ENCODE data around the gene MZB1.

MZB1 gene, protein sequence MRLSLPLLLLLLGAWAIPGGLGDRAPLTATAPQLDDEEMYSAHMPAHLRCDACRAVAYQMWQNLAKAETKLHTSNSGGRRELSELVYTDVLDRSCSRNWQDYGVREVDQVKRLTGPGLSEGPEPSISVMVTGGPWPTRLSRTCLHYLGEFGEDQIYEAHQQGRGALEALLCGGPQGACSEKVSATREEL

GRCh38 chr5:139389701-139390638 is at the start of gene MZB1:
TSS of gene MZB1 (minus strand) at chr5:139389913. CDS start at chr5:139389856, 57 bp downstream.
- POLR2A ChIA-PET (ENCODE audit: low non-redundant PET), result no interaction called here
- DNase-seq (ENCODE audit: low spot score), result no peak
- TF ChIP-seq, protein P1, sequence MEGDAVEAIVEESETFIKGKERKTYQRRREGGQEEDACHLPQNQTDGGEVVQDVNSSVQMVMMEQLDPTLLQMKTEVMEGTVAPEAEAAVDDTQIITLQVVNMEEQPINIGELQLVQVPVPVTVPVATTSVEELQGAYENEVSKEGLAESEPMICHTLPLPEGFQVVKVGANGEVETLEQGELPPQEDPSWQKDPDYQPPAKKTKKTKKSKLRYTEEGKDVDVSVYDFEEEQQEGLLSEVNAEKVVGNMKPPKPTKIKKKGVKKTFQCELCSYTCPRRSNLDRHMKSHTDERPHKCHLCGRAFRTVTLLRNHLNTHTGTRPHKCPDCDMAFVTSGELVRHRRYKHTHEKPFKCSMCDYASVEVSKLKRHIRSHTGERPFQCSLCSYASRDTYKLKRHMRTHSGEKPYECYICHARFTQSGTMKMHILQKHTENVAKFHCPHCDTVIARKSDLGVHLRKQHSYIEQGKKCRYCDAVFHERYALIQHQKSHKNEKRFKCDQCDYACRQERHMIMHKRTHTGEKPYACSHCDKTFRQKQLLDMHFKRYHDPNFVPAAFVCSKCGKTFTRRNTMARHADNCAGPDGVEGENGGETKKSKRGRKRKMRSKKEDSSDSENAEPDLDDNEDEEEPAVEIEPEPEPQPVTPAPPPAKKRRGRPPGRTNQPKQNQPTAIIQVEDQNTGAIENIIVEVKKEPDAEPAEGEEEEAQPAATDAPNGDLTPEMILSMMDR (conservative IDR thresholded peaks at IDR 0.05; ENCODE audit: low read depth), result no peak
- peak within 1 kb of the TSS; percentile 73 for H3K27ac ChIP-seq
- CTCF ChIA-PET, result interaction anchor here (1.5 kb wide), 1 partner anchor 32 kb away, joined by 4 read pairs; no protein-coding TSS in a partner anchor

DNA sequence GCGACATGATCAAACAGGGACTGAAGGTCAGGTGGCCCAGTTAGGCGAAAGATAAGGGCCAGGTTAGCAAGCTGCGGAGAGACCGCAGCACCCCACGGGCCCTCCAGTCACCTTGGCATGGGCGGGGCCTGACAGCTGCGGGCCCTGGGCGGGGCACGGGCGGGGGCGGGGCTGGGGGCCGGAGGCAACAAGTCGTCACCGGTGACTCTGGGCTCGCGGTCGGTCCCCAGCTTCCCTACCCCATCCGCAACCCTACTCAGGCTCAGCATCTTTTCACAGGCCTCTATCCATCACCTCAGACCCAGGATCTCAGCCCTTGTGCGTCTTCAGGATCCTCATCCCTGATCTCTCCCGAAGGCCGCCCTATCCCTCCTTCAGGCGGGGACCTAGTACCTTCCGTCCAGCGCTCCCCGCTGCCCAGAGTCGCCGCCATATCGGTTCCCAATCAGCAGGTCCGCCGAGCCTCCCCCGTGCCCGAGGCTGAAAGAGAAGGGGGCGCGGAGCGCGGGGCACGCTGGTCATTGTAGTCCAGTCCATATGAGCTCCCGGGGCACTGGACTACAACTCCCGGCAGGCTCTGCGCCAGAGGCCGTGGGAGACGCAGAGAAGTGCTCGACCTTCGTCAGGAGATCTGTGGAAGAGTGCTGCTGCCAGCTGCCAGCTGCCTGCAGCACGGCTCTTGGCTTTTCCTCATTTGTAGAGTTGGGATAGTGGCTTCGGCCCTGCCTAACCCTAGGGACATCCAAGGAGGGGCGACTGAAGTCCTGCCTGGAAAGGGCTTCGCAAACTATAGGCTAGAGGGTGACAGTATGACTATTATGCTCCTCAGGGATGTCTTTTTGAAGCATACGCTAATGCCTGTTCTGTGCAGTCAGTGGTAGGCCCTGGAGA is 49.5 kb upstream of the MZB1 start, which contains the start of gene DNAJC18:
Gene DNAJC18, minus strand, starts transcription at position 513 of the 891 bp plus-strand sequence. Its CDS starts 80 bp downstream, at position 433.
- H3K27ac ChIP-seq, result peak within 1 kb of the TSS; percentile 87
- ChIA-PET POLR2A (ENCODE audit: low non-redundant PET) (interaction anchor here (1.3 kb wide), 1 partner anchor 43 kb away, joined by 5 read pairs; the partner anchor contains the start of gene STING1), CTCF (interaction anchor here (0.7 kb wide), 3 partner anchors 78 to 595 kb away, joined by 3 to 6 read pairs (median 4); no protein-coding TSS in a partner anchor)
- TF ChIP-seq, protein P1 (conservative IDR thresholded peaks at IDR 0.05; ENCODE audit: low read depth), result no peak
- peak; percentile 98 for DNase-seq (ENCODE audit: low spot score)

DNA sequence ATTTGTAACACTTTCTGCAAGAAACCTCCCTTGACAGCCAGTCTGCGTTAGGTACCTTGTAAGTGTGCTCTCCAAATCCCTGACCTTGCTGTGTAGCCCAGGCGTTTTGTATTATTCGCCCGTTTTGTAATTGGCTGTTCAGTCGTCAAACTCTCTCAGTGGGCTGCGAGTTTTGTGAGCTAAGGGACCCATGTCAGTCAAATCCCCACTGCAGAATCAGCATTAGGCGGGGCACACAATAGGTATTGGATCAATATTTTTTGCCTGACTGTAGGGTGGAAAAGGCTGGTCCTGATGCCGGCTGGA is 48.9 kb upstream of the MZB1 start:
- peak overlapping the region; percentile 87 for H3K27ac ChIP-seq
- POLR2A ChIA-PET (ENCODE audit: low non-redundant PET), result interaction anchor here (1.3 kb wide), 1 partner anchor 43 kb away, joined by 5 read pairs; the partner anchor contains the start of gene STING1

GRCh38 chr5:139435676-139436075 is 46.0 kb upstream of the MZB1 start:
- no peak overlapping the region for H3K27ac ChIP-seq
- TF ChIP-seq, protein P1 (conservative IDR thresholded peaks at IDR 0.05; ENCODE audit: low read depth), result no peak
- CTCF ChIA-PET, result interaction anchor here (1.2 to 1.4 kb wide), 2 partner anchors 13 to 78 kb away, joined by 4 to 6 read pairs; no protein-coding TSS in a partner anchor
- DNase-seq (ENCODE audit: low spot score), result no peak
- POLR2A ChIA-PET (ENCODE audit: low non-redundant PET), result interaction anchor here (0.6 kb wide), 1 partner anchor 117 kb away, joined by 3 read pairs; no protein-coding TSS in a partner anchor

More for the DNA sequence above, 48.9 kb upstream of the MZB1 start:
- TF ChIP-seq, protein P1 (conservative IDR thresholded peaks at IDR 0.05; ENCODE audit: low read depth), result no peak
- DNase-seq (ENCODE audit: low spot score), result no peak
- CTCF ChIA-PET, result interaction anchor here (0.7 kb wide), 2 partner anchors 83 to 596 kb away, joined by 3 to 4 read pairs; no protein-coding TSS in a partner anchor

DNA sequence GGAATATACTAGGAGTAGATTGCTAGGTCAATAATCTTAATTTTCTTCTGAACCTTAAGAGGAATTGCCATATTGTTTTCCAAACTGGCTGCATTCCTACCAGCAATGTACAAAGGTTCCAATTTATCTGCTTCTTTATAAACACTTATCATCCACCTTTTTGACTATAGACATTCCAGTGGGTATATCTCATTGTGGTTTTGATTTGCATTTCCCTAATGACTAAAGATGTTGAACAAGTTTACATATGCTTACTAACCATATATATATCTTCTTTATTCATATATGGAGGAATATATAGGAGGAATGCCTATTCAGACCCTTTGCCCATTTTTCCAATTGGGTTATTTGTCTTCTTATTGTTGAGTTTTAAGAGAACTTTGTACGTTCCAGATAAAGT is 42.0 kb upstream of the MZB1 start:
- DNase-seq (ENCODE audit: low spot score), result no peak
- TF ChIP-seq, protein P1 (conservative IDR thresholded peaks at IDR 0.05; ENCODE audit: low read depth), result no peak
- H3K27ac ChIP-seq, result no peak overlapping the region
- ChIA-PET CTCF (interaction anchor here (1.2 to 3.4 kb wide), 2 partner anchors 9 to 202 kb away, joined by 5 to 12 read pairs; no protein-coding TSS in a partner anchor), POLR2A (ENCODE audit: low non-redundant PET) (no interaction called here)
